Breast epithelium (tissue), 3 donors: ENCODE results near the gene AKAP8L.

Experiments
- POLR2A ChIP-seq: fragments of 450-650 bp; IDR thresholded peaks from one replicate; pipeline ENCODE4 v1.6.1; 2016; ENCODE audit warnings: antibody characterized with exemption, mild to moderate bottlenecking, moderate library complexity
- POLR2AphosphoS5 ChIP-seq, 3 donors: sonication (generic); formaldehyde crosslinking; IDR thresholded peaks; one replicate each; pipeline ENCODE4 v1.6.1; 2017; ENCODE audit warnings: antibody characterized with exemption in 3 of 3
- TF ChIP-seq, protein P1 (sequence below), 3 donors: fragments of 450-650 bp; IDR thresholded peaks; one replicate each; pipeline ENCODE4 v1.5.1; 2016 to 2017; ENCODE audit warnings: antibody characterized with exemption in 3 of 3, mild to moderate bottlenecking in 3 of 3, moderate library complexity in 3 of 3

DNA sequence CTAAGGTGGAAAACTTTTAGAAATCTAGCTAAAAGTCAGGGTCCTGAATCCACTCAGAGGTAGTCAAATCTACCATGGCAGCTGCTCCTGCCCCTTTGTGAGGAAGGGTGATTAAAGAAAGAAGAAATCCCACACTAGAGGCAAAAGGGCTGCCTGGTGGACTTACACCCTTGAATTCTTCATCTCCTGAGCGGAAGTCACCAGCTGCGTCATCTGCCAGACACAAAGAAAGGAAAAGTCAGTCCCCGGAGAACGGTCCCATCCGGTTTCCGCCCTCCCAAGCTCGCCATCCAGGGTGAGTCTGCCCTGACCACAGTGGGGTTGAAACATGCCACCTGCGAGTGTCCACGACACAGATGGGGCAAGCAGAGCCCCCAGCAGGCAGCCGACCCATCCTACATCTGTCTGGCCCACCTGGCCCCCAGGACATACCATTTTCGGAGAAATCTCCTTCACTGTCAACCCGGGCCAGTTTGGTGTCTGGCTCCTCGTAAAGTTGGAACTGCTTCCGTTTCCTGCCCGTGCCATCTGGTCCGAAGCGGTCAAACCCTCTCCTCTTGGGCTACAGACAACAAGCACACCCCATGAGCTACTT is 46.9 kb downstream of the AKAP8L start:
- TF ChIP-seq POLR2A (no peak), POLR2AphosphoS5 (IDR thresholded peaks at IDR 0.05) (no peak)
- TF ChIP-seq, protein P1, sequence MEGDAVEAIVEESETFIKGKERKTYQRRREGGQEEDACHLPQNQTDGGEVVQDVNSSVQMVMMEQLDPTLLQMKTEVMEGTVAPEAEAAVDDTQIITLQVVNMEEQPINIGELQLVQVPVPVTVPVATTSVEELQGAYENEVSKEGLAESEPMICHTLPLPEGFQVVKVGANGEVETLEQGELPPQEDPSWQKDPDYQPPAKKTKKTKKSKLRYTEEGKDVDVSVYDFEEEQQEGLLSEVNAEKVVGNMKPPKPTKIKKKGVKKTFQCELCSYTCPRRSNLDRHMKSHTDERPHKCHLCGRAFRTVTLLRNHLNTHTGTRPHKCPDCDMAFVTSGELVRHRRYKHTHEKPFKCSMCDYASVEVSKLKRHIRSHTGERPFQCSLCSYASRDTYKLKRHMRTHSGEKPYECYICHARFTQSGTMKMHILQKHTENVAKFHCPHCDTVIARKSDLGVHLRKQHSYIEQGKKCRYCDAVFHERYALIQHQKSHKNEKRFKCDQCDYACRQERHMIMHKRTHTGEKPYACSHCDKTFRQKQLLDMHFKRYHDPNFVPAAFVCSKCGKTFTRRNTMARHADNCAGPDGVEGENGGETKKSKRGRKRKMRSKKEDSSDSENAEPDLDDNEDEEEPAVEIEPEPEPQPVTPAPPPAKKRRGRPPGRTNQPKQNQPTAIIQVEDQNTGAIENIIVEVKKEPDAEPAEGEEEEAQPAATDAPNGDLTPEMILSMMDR (IDR thresholded peaks at IDR 0.05) = no peak
